Measurements from ENCODE around the gene ADRM1. TPM values are rescaled to one million over a fixed set of nuclear protein-coding genes. Genes with fewer than 3 reads are reported as not detected.

ADRM1 gene
- total and polyA plus RNA-seq, 2 of the 4 experiments (the other 2 are of a cell fraction) = 103 to 149 TPM

GRCh38 chr20:62336775-62337557 lies 34.2 kb downstream of the ADRM1 start:
- no peak overlapping the region for H4K5ac ChIP-seq (ENCODE audit: low read depth, low read length)
- H4K91ac ChIP-seq (ENCODE audit: insufficient read depth, low read depth, low read length) = no peak overlapping the region
- H2AK9ac ChIP-seq (replicated peaks; ENCODE audit: low read depth, low read length, poor library complexity) = no peak overlapping the region
- dilution Hi-C loops (cut with HindIII; ENCODE audit: low sequenced_read_pairs, unreplicated experiment) (no loop called here), intact Hi-C loops (cut with micrococcal nuclease) (no loop called here), in situ Hi-C loops (cut with MboI; ENCODE audit: low sequenced_read_pairs) (no loop called here)
- no peak for ATAC-seq (ENCODE audit: low read depth)
- H2BK5ac ChIP-seq (ENCODE audit: low read depth, low read length, poor library complexity, severe bottlenecking) = no peak overlapping the region
- no peak overlapping the region for H3K14ac ChIP-seq (replicated peaks; ENCODE audit: low read depth, low read length)
- no peak overlapping the region for H4K8ac ChIP-seq (ENCODE audit: low read depth in 2 of 2, low read length in 2 of 2)
- H3K18ac ChIP-seq (ENCODE audit: low read depth, low read length) = no peak overlapping the region
- H3K79me1 ChIP-seq (ENCODE audit: low read depth in 1 of 2, low read length in 2 of 2) = no peaks in the 10 kb centered on the region
- H2BK120ac ChIP-seq (ENCODE audit: low read depth, low read length) = no peak overlapping the region
- no peak overlapping the region for H3K27ac ChIP-seq (ENCODE audit: insufficient read depth, low read length)
- no peak overlapping the region for H3K4ac ChIP-seq (ENCODE audit: low read depth, low read length)
- H4K20me1 ChIP-seq (ENCODE audit: insufficient read depth, low read length) = no peaks in the 10 kb centered on the region; the same call in 1 of the 2 replicates
- TF ChIP-seq SMC3 (IDR thresholded peaks at IDR 0.05; ENCODE audit: low read depth, low read length) (no peak), RFX5 (IDR thresholded peaks at IDR 0.05; ENCODE audit: low read depth, low read length) (no peak), ELK1 (IDR thresholded peaks at IDR 0.05; ENCODE audit: borderline replicate concordance, low read depth, low read length) (no peak), POLR2A (IDR thresholded peaks at IDR 0.05; ENCODE audit: low read depth, low read length) (no peak), USF2 (IDR thresholded peaks at IDR 0.05; ENCODE audit: low read depth, low read length) (no peak), MXI1 (IDR thresholded peaks at IDR 0.05; ENCODE audit: borderline replicate concordance, low read depth, low read length) (no peak), CTCF (conservative IDR thresholded peaks at IDR 0.05; ENCODE audit: low read depth, low read length) (no peak), MAFK (IDR thresholded peaks at IDR 0.05; ENCODE audit: low read depth, low read length) (no peak), BHLHE40 (IDR thresholded peaks at IDR 0.05; ENCODE audit: low read depth, low read length) (no peak), CHD1 (IDR thresholded peaks at IDR 0.05; ENCODE audit: low read depth, low read length) (no peak), CEBPB (IDR thresholded peaks at IDR 0.05; ENCODE audit: low read depth, low read length) (no peak), MAZ (IDR thresholded peaks at IDR 0.05; ENCODE audit: borderline replicate concordance, low read depth, low read length) (no peak), RAD21 (IDR thresholded peaks at IDR 0.05; ENCODE audit: low read length) (no peak), RCOR1 (IDR thresholded peaks at IDR 0.05; ENCODE audit: insufficient replicate concordance, low read length) (no peak), NFE2L2 (IDR thresholded peaks at IDR 0.05; ENCODE audit: low read depth, low read length) (no peak), FOS (IDR thresholded peaks at IDR 0.05; ENCODE audit: low read depth, low read length) (no peak)
- H2BK20ac ChIP-seq (ENCODE audit: low read depth, low read length) = no peak overlapping the region
- H3K9ac ChIP-seq (ENCODE audit: low read depth, low read length) = no peak overlapping the region
- no peaks in the 10 kb centered on the region for H3K27me3 ChIP-seq (ENCODE audit: control insufficient read depth, insufficient read depth, low read length)
- peak overlapping the region; percentile 8 for H2AFZ ChIP-seq (replicated peaks; ENCODE audit: low read length, poor library complexity)
- no peak overlapping the region for H2AK5ac ChIP-seq (ENCODE audit: low read depth, low read length)
- ChIA-PET POLR2A (ENCODE audit: unreplicated experiment) (no interaction called here), CTCF (no interaction called here)
- H3K4me3 ChIP-seq (ENCODE audit: insufficient read depth, low read depth, low read length) = no peak overlapping the region
- H3K9me3 ChIP-seq (ENCODE audit: control insufficient read depth, insufficient read depth, low read length) = peaks cover 2% of the 10 kb centered on the region
- no peak overlapping the region for H2BK15ac ChIP-seq (ENCODE audit: low read depth, low read length)
- no peaks in the 10 kb centered on the region for H3K4me1 ChIP-seq (ENCODE audit: control insufficient read depth, insufficient read depth, low read length)
- 95% methylated on average over 30 of the region's 53 CpGs; no CpG with 5 or more reads in 1 of the 2 experiments for WGBS, 2 experiments (ENCODE audit: extremely low coverage in 2 of 2, insufficient read length in 1 of 2)
- BruUV-seq (replicated peaks) = no TSS peak
- H3K36me3 ChIP-seq (ENCODE audit: control insufficient read depth, insufficient read depth, low read length) = peaks cover 24% of the 10 kb centered on the region; the same call in 1 of the 2 replicates
- no peaks in the 10 kb centered on the region for H3K9me1 ChIP-seq (ENCODE audit: insufficient read depth, low read length)
- DNase-seq = no peak
- H3K56ac ChIP-seq (ENCODE audit: extremely low read depth, insufficient read depth, low read length) = no peak overlapping the region
- H3K23ac ChIP-seq (ENCODE audit: low read depth, low read length) = no peak overlapping the region
- H3K4me2 ChIP-seq (ENCODE audit: low read depth, low read length) = no peak overlapping the region
